Nephron (organoid): Measurements from ENCODE around the gene B9D2.
"Not testable (repeated sequence)": the region's sequence is repeated elsewhere in the genome, so short reads cannot be mapped to it uniquely, and the experiment has no call there.

Experiments
- H3K27ac Mint-ChIP-seq, 3 experiments: 2 replicates each; pipeline ENCODE4 v1.8.0; 2020; ENCODE audit warnings: mixed read lengths in 3 of 3, mild to moderate bottlenecking in 2 of 3, moderate library complexity in 1 of 3
- H3K27me3 Mint-ChIP-seq: 2 replicates; pipeline ENCODE4 v1.8.0; 2021; ENCODE audit warnings: low read depth, mild to moderate bottlenecking, moderate library complexity, mixed read lengths
- H3K36me3 Mint-ChIP-seq: 2 replicates; pipeline ENCODE4 v1.8.0; 2020; ENCODE audit warnings: low read depth, mixed read lengths
- H3K4me1 Mint-ChIP-seq: 2 replicates; pipeline ENCODE4 v1.8.0; 2020; ENCODE audit warnings: mixed read lengths
- H3K4me3 Mint-ChIP-seq, 3 experiments: 2 replicates each; pipeline ENCODE4 v1.8.0; 2020; ENCODE audit warnings: mild to moderate bottlenecking in 3 of 3, mixed read lengths in 3 of 3, moderate library complexity in 2 of 3
- H3K9me3 Mint-ChIP-seq: 2 replicates; pipeline ENCODE4 v1.8.0; 2020; ENCODE audit warnings: mixed read lengths
- CTCF ChIP-seq, 3 experiments: fragments of 200-600 bp; sonication (generic); IDR thresholded peaks; one replicate each; pipeline ENCODE4 v1.5.0; 2021; ENCODE audit warnings: antibody characterized with exemption in 3 of 3; ENCODE audit not compliant: unreplicated experiment in 3 of 3

The B9D2 gene

GRCh38 chr19:41409288-41409687, 45.3 kb upstream of the B9D2 start:
- peaks cover 22% of the 10 kb centered on the region for H3K4me1 Mint-ChIP-seq
- no peaks in the 10 kb centered on the region for H3K9me3 Mint-ChIP-seq
- H3K27me3 Mint-ChIP-seq, result no peaks in the 10 kb centered on the region
- TF ChIP-seq CTCF (IDR thresholded peaks at IDR 0.05; ENCODE audit: unreplicated experiment in 3 of 3), result no peak
- peaks cover 20% of the 10 kb centered on the region for H3K36me3 Mint-ChIP-seq
- H3K4me3 Mint-ChIP-seq, result peak overlapping the region in 1 of 3 experiments; percentile 11
- peak overlapping the region; percentile 62 to 76 (median 65) for H3K27ac Mint-ChIP-seq

DNA sequence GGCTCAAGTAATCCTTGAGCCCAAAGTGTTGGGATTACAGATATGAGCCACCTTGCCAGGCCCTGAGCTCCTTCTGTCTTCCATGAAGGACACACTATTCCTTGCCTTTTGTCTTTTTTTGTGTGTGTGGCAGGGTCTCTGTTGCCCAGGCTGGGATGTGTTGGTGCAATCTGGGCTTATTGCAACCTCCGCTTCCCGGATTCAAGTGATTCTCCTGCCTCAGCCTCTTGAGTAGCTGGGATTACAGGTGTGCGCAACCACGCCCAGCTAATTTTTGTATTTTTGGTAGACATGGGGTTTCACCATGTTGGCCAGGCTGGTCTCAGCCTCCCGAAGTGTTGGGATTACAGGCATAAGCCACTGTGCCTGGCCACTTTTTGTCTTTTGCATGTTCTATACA, 44.9 kb upstream of the B9D2 start:
- Mint-ChIP-seq H3K27ac (peak overlapping the region; percentile 62 to 76 (median 65)), H3K36me3 (peaks cover 17% of the 10 kb centered on the region), H3K4me1 (peaks cover 17% of the 10 kb centered on the region)
- H3K27me3 Mint-ChIP-seq, H3K4me3 Mint-ChIP-seq, H3K9me3 Mint-ChIP-seq: not testable (repeated sequence)

GRCh38 chr19:41408256-41408655, 44.3 kb upstream of the B9D2 start:
- H3K4me3 Mint-ChIP-seq, result no peak overlapping the region
- H3K27ac Mint-ChIP-seq, result no peak overlapping the region
- TF ChIP-seq CTCF (IDR thresholded peaks at IDR 0.05; ENCODE audit: unreplicated experiment in 3 of 3), result no peak
- no peaks in the 10 kb centered on the region for H3K9me3 Mint-ChIP-seq
- H3K36me3 Mint-ChIP-seq, result peaks cover 11% of the 10 kb centered on the region
- H3K4me1 Mint-ChIP-seq, result peaks cover 14% of the 10 kb centered on the region
- no peaks in the 10 kb centered on the region for H3K27me3 Mint-ChIP-seq

DNA sequence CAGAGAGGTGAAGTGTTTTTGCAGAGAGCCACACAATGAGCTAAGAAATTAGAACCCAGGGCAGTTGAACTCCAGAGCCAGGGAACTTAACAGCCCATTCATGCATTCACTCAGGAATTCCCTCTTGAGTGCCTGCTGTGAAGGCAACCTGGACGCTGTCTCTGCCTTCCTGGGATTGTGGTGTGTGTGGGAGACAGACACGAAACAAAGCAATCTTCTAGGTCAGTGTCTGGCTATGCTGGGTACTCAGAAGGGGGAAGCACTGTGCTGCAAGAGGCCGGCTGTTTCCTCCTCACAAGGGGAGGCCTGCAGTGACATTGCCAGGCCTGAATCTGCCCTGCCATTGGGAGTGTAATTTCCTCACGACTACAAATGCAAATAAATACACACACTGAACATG, 43.3 kb upstream of the B9D2 start:
- peak overlapping the region in 1 of 3 experiments; percentile 35 for H3K4me3 Mint-ChIP-seq
- peaks cover 14% of the 10 kb centered on the region for H3K4me1 Mint-ChIP-seq
- no peaks in the 10 kb centered on the region for H3K27me3 Mint-ChIP-seq
- peak overlapping the region; percentile 87 to 98 (median 95) for H3K27ac Mint-ChIP-seq
- peaks cover 8% of the 10 kb centered on the region for H3K36me3 Mint-ChIP-seq
- peak in 1 of 3 experiments; percentile 14 for TF ChIP-seq CTCF (IDR thresholded peaks at IDR 0.05; ENCODE audit: unreplicated experiment in 3 of 3)
- H3K9me3 Mint-ChIP-seq, result no peaks in the 10 kb centered on the region

GRCh38 chr19:41405776-41406175, 41.8 kb upstream of the B9D2 start:
- Mint-ChIP-seq H3K4me3 (no peak overlapping the region), H3K27me3 (no peaks in the 10 kb centered on the region), H3K27ac (no peak overlapping the region), H3K4me1 (peaks cover 14% of the 10 kb centered on the region), H3K36me3 (peaks cover 7% of the 10 kb centered on the region), H3K9me3 (no peaks in the 10 kb centered on the region)
- TF ChIP-seq CTCF (IDR thresholded peaks at IDR 0.05; ENCODE audit: unreplicated experiment in 3 of 3), result no peak

DNA sequence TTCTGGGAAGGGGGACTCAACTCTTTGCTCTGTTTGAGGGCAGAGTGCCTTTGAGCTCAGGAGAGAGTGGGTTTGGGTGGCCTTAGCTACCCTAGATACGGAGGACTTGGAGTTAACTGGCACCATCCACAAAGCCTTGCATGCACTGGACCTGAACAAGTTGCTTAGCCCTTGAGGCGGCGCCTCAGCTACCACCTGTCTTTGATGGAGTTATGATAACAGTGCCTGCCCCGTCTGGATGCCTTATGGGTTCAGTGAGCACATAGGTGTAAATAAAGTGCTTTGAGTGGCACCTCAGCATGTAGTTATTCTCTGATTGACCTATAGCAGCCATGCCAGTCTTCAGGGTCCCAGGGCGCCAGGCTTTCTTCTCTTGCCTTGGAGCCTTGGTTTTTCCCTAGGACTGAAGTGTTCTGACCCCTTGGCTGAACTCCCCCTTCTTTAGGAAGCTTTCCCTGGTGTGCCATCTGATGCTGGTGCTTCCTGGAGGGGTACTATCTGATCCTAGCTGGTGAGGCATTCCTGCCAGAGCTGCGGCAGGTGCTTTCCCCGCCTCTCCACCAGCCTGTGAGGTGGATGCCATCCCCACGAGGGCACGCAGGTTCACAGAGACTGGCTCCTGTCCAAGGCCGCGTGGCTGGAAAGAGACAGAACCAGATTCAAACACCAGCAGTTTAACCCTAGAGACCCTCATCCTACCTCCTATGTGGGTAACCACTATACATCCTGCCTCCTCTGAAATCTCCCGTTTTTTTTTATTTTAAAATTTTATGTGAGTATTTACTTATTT, 39.4 kb upstream of the B9D2 start:
- Mint-ChIP-seq H3K4me3 (peak overlapping the region in 2 of 3 experiments; percentile 23 to 40), H3K9me3 (no peaks in the 10 kb centered on the region), H3K36me3 (peaks cover 3% of the 10 kb centered on the region), H3K27ac (peak overlapping the region in 1 of 3 experiments; percentile 49), H3K27me3 (no peaks in the 10 kb centered on the region), H3K4me1 (peaks cover 22% of the 10 kb centered on the region)
- TF ChIP-seq CTCF (IDR thresholded peaks at IDR 0.05; ENCODE audit: unreplicated experiment in 3 of 3), result no peak
